SK-N-MC (cell line): ENCODE data around the gene PLBD2.

Source experiments
- EZH2 ChIP-seq: fragments of 200-600 bp; sonication (generic); IDR thresholded peaks from one replicate; pipeline ENCODE4 v1.6.1; 2017; ENCODE audit warnings: antibody characterized with exemption
- POLR2AphosphoS5 ChIP-seq: IDR thresholded peaks from 2 replicates; pipeline ENCODE4 v1.6.1; 2012; ENCODE audit warnings: mild to moderate bottlenecking, low read depth, low read length, borderline replicate concordance

GRCh38 chr12:113317122-113317521 is 41.3 kb upstream of the PLBD2 start:
- no peak for TF ChIP-seq POLR2AphosphoS5
- TF ChIP-seq EZH2 = no peak
